ENCODE data around the gene KIZ.
A peak's percentile ranks its signal among the peaks of the same experiment; 100 is the strongest.

Gene KIZ

GRCh38 chr20:21149344-21149743 is 23.5 kb downstream of the KIZ start:
- H3K4me3 ChIP-seq (ENCODE audit: low read depth, low read length) = no peak overlapping the region
- no peak for DNase-seq (ENCODE audit: low read depth)
- TF ChIP-seq CTCF (conservative IDR thresholded peaks at IDR 0.05; ENCODE audit: low read depth, low read length) = no peak

GRCh38 chr20:21151791-21152190 is 25.9 kb downstream of the KIZ start:
- TF ChIP-seq CTCF (conservative IDR thresholded peaks at IDR 0.05; ENCODE audit: low read depth, low read length) = no peak
- no peak for DNase-seq (ENCODE audit: low read depth)
- no peak overlapping the region for H3K4me3 ChIP-seq (ENCODE audit: low read depth, low read length)

GRCh38 chr20:21154692-21155091 is 28.8 kb downstream of the KIZ start:
- no peak for DNase-seq (ENCODE audit: low read depth)
- H3K4me3 ChIP-seq (ENCODE audit: low read depth, low read length) = no peak overlapping the region
- TF ChIP-seq CTCF (conservative IDR thresholded peaks at IDR 0.05; ENCODE audit: low read depth, low read length) = no peak

GRCh38 chr20:21155268-21155667 is 29.4 kb downstream of the KIZ start:
- TF ChIP-seq CTCF (conservative IDR thresholded peaks at IDR 0.05; ENCODE audit: low read depth, low read length) = no peak
- no peak overlapping the region for H3K4me3 ChIP-seq (ENCODE audit: low read depth, low read length)
- DNase-seq (ENCODE audit: low read depth) = no peak

- TF ChIP-seq CTCF (conservative IDR thresholded peaks at IDR 0.05; ENCODE audit: low read depth, low read length) = no peak
- peak; percentile 88 for DNase-seq (ENCODE audit: low read depth)
- no peak overlapping the region for H3K4me3 ChIP-seq (ENCODE audit: low read depth, low read length)
Measured at GRCh38 chr20:21156266-21156665, 30.4 kb downstream of the KIZ start.

- no peak overlapping the region for H3K4me3 ChIP-seq (ENCODE audit: low read depth, low read length)
- DNase-seq (ENCODE audit: low read depth) = no peak
- no peak for TF ChIP-seq CTCF (conservative IDR thresholded peaks at IDR 0.05; ENCODE audit: low read depth, low read length)
Measured at GRCh38 chr20:21157006-21157405, 31.1 kb downstream of the KIZ start.

- DNase-seq (ENCODE audit: low read depth) = peak; percentile 11
- H3K4me3 ChIP-seq (ENCODE audit: low read depth, low read length) = no peak overlapping the region
- TF ChIP-seq CTCF (conservative IDR thresholded peaks at IDR 0.05; ENCODE audit: low read depth, low read length) = no peak
Measured at GRCh38 chr20:21159658-21160380, 33.9 kb downstream of the KIZ start.
